CD4-positive, CD25-positive, alpha-beta regulatory T cell (primary cell): ENCODE data around the gene CCDC85B. TPM values are rescaled to one million over a fixed set of nuclear protein-coding genes. Genes with fewer than 3 reads are reported as not detected.

Source experiments
- ATAC-seq, 2 donors: fragments of 150-1000 bp; cut with Tn5 transposase; one replicate each; pipeline ENCODE4 v1.10.0; 2021; ENCODE audit warnings: low read depth in 2 of 2, moderate number of reproducible peaks in 2 of 2, moderate library complexity in 1 of 2
- DNase-seq, 3 donors: peaks; one replicate each; pipeline versions ENCODE4 v3.0.0 to v3.0.0-alpha.2; 2012 to 2022; ENCODE audit warnings: mixed read lengths in 1 of 3
- H3K27ac ChIP-seq: one replicate; pipeline ENCODE4 v1.7.0; 2013; ENCODE audit warnings: mild to moderate bottlenecking, low read length; ENCODE audit not compliant: insufficient read depth, poor library complexity, severe bottlenecking
- H3K27me3 ChIP-seq: one replicate; pipeline ENCODE4 v1.7.0; 2013; ENCODE audit warnings: low read length; ENCODE audit not compliant: control insufficient read depth, insufficient read depth
- H3K36me3 ChIP-seq: one replicate; pipeline ENCODE4 v1.7.0; 2013; ENCODE audit warnings: mild to moderate bottlenecking, low read length, moderate library complexity; ENCODE audit not compliant: control insufficient read depth, insufficient read depth
- H3K4me1 ChIP-seq: 2 replicates; pipeline ENCODE4 v1.7.0; 2013; ENCODE audit warnings: mild to moderate bottlenecking, low read length; ENCODE audit not compliant: insufficient read depth, control insufficient read depth, poor library complexity, severe bottlenecking
- H3K4me3 ChIP-seq: one replicate; pipeline ENCODE4 v1.7.0; 2013; ENCODE audit warnings: low read depth, mild to moderate bottlenecking, low read length, moderate library complexity
- H3K9me3 ChIP-seq, 2 experiments: 1 replicate in 1 of 2; 2 replicates in 1 of 2; pipeline ENCODE4 v1.7.0; 2013; ENCODE audit warnings: low read length in 2 of 2, mild to moderate bottlenecking in 1 of 2, moderate library complexity in 1 of 2; ENCODE audit not compliant: control insufficient read depth in 2 of 2
- H3K27ac Mint-ChIP-seq, 3 donors: one replicate each; pipeline ENCODE4 v1.8.0; 2020 to 2022; ENCODE audit warnings: mild to moderate bottlenecking in 3 of 3, mixed read lengths in 3 of 3, moderate library complexity in 2 of 3
- H3K27me3 Mint-ChIP-seq: one replicate; pipeline ENCODE4 v1.8.0; 2022; ENCODE audit warnings: mild to moderate bottlenecking, mixed read lengths
- H3K36me3 Mint-ChIP-seq: one replicate; pipeline ENCODE4 v1.8.0; 2020; ENCODE audit warnings: mixed read lengths
- H3K4me1 Mint-ChIP-seq, 4 donors: one replicate each; pipeline ENCODE4 v1.8.0; 2020 to 2022; ENCODE audit warnings: mixed read lengths in 4 of 4, mild to moderate bottlenecking in 1 of 4
- H3K4me3 Mint-ChIP-seq, 4 donors: one replicate each; pipeline ENCODE4 v1.8.0; 2020 to 2022; ENCODE audit warnings: mild to moderate bottlenecking in 4 of 4, mixed read lengths in 4 of 4, moderate library complexity in 3 of 4
- H3K9me3 Mint-ChIP-seq, 7 donors: one replicate each; pipeline ENCODE4 v1.8.0; 2020 to 2022; ENCODE audit warnings: mixed read lengths in 7 of 7, mild to moderate bottlenecking in 3 of 7, moderate library complexity in 2 of 7
- polyA plus RNA-seq, 4 donors: library from polyadenylated mRNA; unstranded; fragments of 300-500 nt; fragmentation: Illumina TruSeq; gene quantifications; one replicate each; pipeline ENCODE4 v1.2.3, GENCODE V29; 2021
- total RNA-seq: library from RNA; stranded (reverse); gene quantifications from one replicate; pipeline ENCODE4 v1.2.3, GENCODE V29; 2022

CCDC85B gene
- total and polyA plus RNA-seq, 5 donors from 2014 or later = 20.7 to 74.0 (median 62.1) TPM

DNA sequence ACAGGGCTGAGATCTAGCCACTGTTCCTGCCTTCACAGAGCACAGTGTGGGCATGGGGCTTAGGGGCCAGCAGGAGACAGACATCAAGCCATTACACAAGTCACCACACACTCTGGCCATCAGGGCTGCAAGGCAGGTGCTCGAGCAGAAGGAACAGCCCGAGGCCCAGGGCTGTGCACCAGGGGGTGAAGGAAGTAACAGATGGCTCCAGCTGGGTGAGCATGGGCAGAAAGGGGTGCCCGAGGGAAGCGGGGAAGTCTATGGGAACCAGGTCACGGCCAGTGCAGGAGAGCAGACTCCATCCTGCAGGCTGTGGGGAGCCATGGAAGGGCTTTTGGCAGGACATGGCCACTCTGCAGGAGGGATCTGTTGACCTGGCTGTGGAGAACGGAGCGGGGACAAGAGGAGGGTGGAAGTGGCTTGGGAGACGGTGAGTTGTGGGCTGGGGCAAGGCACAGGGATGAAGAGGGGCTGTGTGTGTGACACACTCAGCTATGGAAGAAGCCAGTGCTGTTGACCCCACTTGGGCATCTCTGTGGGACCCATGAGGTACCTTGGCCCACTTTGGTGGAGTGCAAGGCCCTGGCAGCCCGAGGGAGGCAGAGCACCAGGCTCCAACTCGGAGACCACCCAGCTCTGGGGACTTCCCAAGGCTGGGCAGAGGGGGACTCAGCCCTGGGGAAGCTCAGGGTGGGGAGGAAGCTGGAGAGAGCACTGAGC, 24.8 kb downstream of the CCDC85B start:
- H3K4me3 ChIP-seq = no peak overlapping the region

GRCh38 chr11:65915821-65916251, 25.4 kb downstream of the CCDC85B start:
- ATAC-seq (no peak), DNase-seq (no peak)
- H3K4me1 ChIP-seq = peaks cover 41% of the 10 kb centered on the region
- Mint-ChIP-seq H3K27ac (no peak overlapping the region), H3K36me3 (no peaks in the 10 kb centered on the region), H3K27me3 (peaks cover 7% of the 10 kb centered on the region), H3K9me3 (no peaks in the 10 kb centered on the region), H3K4me3 (peak overlapping the region in 1 of 4 donors; percentile 88), H3K4me1 (peaks cover 0 to 43% (median 18%) of the 10 kb centered on the region in 4 donors)
- H3K27ac ChIP-seq = no peak overlapping the region
- no peaks in the 10 kb centered on the region for H3K27me3 ChIP-seq
- no peak overlapping the region for H3K4me3 ChIP-seq
- H3K9me3 ChIP-seq = no peaks in the 10 kb centered on the region
- H3K36me3 ChIP-seq = no peaks in the 10 kb centered on the region

More for the DNA sequence above, 24.8 kb downstream of the CCDC85B start:
- Histone ChIP-seq H3K27ac (no peak overlapping the region), H3K9me3 (no peaks in the 10 kb centered on the region), H3K4me1 (peaks cover 35% of the 10 kb centered on the region), H3K36me3 (no peaks in the 10 kb centered on the region), H3K27me3 (no peaks in the 10 kb centered on the region)
- Mint-ChIP-seq H3K4me1 (peaks cover 0 to 38% (median 18%) of the 10 kb centered on the region in 4 donors), H3K4me3 (peak overlapping the region in 2 of 4 donors; percentile 73 to 83), H3K9me3 (no peaks in the 10 kb centered on the region), H3K36me3 (no peaks in the 10 kb centered on the region), H3K27me3 (peaks cover 7% of the 10 kb centered on the region), H3K27ac (peak overlapping the region in 2 of 3 donors; percentile 62 to 77)
- DNase-seq (no peak), ATAC-seq (no peak)

GRCh38 chr11:65916391-65916790, 25.9 kb downstream of the CCDC85B start:
- Histone ChIP-seq H3K27ac (no peak overlapping the region), H3K27me3 (no peaks in the 10 kb centered on the region), H3K4me3 (no peak overlapping the region), H3K4me1 (peaks cover 46% of the 10 kb centered on the region), H3K9me3 (no peaks in the 10 kb centered on the region), H3K36me3 (no peaks in the 10 kb centered on the region)
- Mint-ChIP-seq H3K27me3 (peaks cover 6% of the 10 kb centered on the region), H3K4me1 (peaks cover 0 to 43% (median 18%) of the 10 kb centered on the region in 4 donors), H3K9me3 (no peaks in the 10 kb centered on the region), H3K36me3 (no peaks in the 10 kb centered on the region), H3K27ac (peak overlapping the region in 2 of 3 donors; percentile 31 to 32), H3K4me3 (peak overlapping the region; percentile 88 to 93 (median 90))
- ATAC-seq (no peak), DNase-seq (no peak)

DNA sequence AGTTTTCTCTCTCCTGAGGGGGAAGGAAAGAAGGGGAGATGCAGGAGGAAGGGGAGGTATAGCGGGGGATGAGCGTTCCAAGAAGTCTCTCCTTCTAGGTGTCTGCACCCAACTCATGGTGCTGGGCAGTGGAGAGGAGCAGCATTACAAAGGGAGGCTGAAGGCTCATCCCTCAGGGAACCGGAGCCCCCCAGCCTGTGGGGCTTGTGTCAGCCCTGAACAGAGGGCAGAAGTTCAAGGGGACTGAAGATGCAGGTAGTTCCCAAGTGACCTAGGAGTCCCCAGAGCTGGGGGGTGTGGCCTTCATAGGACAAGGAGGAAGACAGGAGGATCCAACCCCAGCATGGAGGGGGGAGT, 26.6 kb downstream of the CCDC85B start:
- peaks cover 46% of the 10 kb centered on the region for H3K4me1 ChIP-seq
- H3K4me1 Mint-ChIP-seq = peaks cover 0 to 44% (median 20%) of the 10 kb centered on the region in 4 donors
- no peak overlapping the region for H3K4me3 ChIP-seq

GRCh38 chr11:65917434-65918210, 27.1 kb downstream of the CCDC85B start:
- H3K4me3 ChIP-seq = peak overlapping the region; percentile 85
- peak overlapping the region; percentile 89 to 98 (median 92) for H3K4me3 Mint-ChIP-seq
- no peaks in the 10 kb centered on the region for H3K9me3 ChIP-seq
- ATAC-seq = no peak
- no peak for DNase-seq
- H3K27ac Mint-ChIP-seq = peak overlapping the region in 2 of 3 donors; percentile 84 to 90
- H3K27ac ChIP-seq = peak overlapping the region; percentile 78
- H3K9me3 Mint-ChIP-seq = no peaks in the 10 kb centered on the region
- H3K27me3 ChIP-seq = no peaks in the 10 kb centered on the region
- H3K36me3 ChIP-seq = peaks cover 8% of the 10 kb centered on the region
- H3K27me3 Mint-ChIP-seq = no peaks in the 10 kb centered on the region
- H3K36me3 Mint-ChIP-seq = peaks cover 7% of the 10 kb centered on the region
- peaks cover 46% of the 10 kb centered on the region for H3K4me1 ChIP-seq
- peaks cover 0 to 50% (median 23%) of the 10 kb centered on the region in 4 donors for H3K4me1 Mint-ChIP-seq

More for the DNA sequence above, 26.6 kb downstream of the CCDC85B start:
- no peaks in the 10 kb centered on the region for H3K27me3 Mint-ChIP-seq
- H3K4me3 Mint-ChIP-seq = peak overlapping the region; percentile 88 to 93 (median 90)
- Histone ChIP-seq H3K36me3 (peaks cover 2% of the 10 kb centered on the region), H3K27me3 (no peaks in the 10 kb centered on the region), H3K9me3 (no peaks in the 10 kb centered on the region), H3K27ac (no peak overlapping the region)
- no peak for DNase-seq
- peaks cover 1% of the 10 kb centered on the region for H3K36me3 Mint-ChIP-seq
- peak overlapping the region in 2 of 3 donors; percentile 69 to 89 for H3K27ac Mint-ChIP-seq
- H3K9me3 Mint-ChIP-seq = no peaks in the 10 kb centered on the region
- no peak for ATAC-seq

DNA sequence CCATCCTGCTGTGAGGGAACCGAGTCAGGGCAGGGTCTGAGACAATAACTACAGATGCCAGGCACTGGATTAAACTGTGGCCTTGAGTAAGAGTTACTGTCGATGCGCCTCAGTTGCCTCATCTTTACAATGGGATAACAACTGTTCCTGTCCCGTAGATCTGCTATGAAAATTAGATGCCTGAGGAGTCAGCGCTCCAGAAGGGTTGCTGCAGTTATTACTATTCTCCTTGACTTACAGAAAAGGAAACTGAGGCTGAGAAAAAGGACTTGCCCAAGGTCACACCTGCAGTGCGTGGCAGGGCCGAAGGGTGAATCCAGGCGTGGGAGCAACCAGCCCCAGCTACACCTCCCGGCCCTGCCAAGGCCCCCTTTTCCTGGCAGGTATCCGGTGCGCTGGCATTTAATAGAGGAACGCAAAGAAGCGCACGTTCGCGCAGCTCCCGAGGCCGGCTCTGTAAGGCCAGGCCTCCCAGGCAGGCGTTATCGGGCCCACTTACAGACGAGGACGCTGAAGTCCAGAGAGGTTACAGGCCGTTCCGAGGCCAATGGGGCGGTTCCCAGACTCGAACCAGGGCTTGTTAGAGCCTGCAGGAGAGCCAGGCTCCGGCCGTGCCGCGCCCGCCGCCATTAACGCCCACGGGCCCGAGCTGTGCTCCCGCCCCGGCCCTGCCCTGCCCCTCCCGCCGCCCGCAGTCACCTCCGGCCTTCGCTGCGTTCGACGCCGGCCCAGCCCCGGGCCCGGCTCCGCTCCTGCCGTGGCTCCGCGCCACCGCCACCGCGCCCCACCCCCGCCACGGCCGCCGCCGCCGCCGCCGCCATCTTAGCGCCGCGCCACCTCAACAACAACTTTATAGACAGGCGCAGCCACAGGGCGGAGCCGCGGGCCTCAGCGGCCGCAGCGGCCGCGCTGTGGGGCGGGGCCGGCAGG, 28.0 kb downstream of the CCDC85B start, which contains the start of gene C11orf68:
Gene C11orf68 (minus strand): TSS at position 852 of the 930 bp plus-strand sequence. CDS start 31 bp downstream, at position 821.
- peaks cover 13% of the 10 kb centered on the region for H3K36me3 ChIP-seq
- Mint-ChIP-seq H3K27me3 (no peaks in the 10 kb centered on the region), H3K36me3 (peaks cover 15% of the 10 kb centered on the region), H3K9me3 (no peaks in the 10 kb centered on the region), H3K4me3 (peak within 1 kb of the TSS; percentile 90 to 98 (median 94)), H3K4me1 (peaks cover 0 to 57% (median 25%) of the 10 kb centered on the region in 4 donors), H3K27ac (peak within 1 kb of the TSS; percentile 86 to 97 (median 92))
- H3K4me1 ChIP-seq = peaks cover 46% of the 10 kb centered on the region
- ATAC-seq (peak; percentile 75 to 77), DNase-seq (peak in 1 of 3 donors; percentile 52)
- H3K27me3 ChIP-seq = no peaks in the 10 kb centered on the region
- H3K9me3 ChIP-seq = no peaks in the 10 kb centered on the region
- H3K27ac ChIP-seq = peak within 1 kb of the TSS; percentile 81
- peak within 1 kb of the TSS; percentile 85 for H3K4me3 ChIP-seq

GRCh38 chr11:65919141-65919572, 28.7 kb downstream of the CCDC85B start, which contains the start of gene DRAP1:
TSS of gene DRAP1 (plus strand) at chr11:65919426. CDS start at chr11:65919502, 76 bp downstream.
- peak; percentile 97 to 99 (median 99) for DNase-seq
- peaks cover 46% of the 10 kb centered on the region for H3K4me1 ChIP-seq

More at GRCh38 chr11:65919141-65919572, 28.7 kb downstream of the CCDC85B start, which contains the start of gene DRAP1:
- H3K27me3 Mint-ChIP-seq = no peaks in the 10 kb centered on the region
- peaks cover 16% of the 10 kb centered on the region for H3K36me3 Mint-ChIP-seq
- Histone ChIP-seq H3K27ac (peak within 1 kb of the TSS; percentile 81), H3K36me3 (peaks cover 13% of the 10 kb centered on the region), H3K4me3 (peak within 1 kb of the TSS; percentile 85), H3K27me3 (no peaks in the 10 kb centered on the region), H3K9me3 (no peaks in the 10 kb centered on the region)
- no peaks in the 10 kb centered on the region for H3K9me3 Mint-ChIP-seq
- H3K4me1 Mint-ChIP-seq = peaks cover 0 to 58% (median 25%) of the 10 kb centered on the region in 4 donors
- peak; percentile 91 for ATAC-seq
- peak within 1 kb of the TSS; percentile 90 to 98 (median 94) for H3K4me3 Mint-ChIP-seq
- peak within 1 kb of the TSS; percentile 86 to 97 (median 92) for H3K27ac Mint-ChIP-seq
